Activated T-cell treated with anti-CD3 and anti-CD28 coated beads, Interleukin-2, amount 50 U/mL, for 4 hours (primary cell): ENCODE data around the gene MYL3. TPM values are rescaled to one million over a fixed set of nuclear protein-coding genes. Genes with fewer than 3 reads are reported as not detected.

Experiments used
- ATAC-seq, 2 donors: fragments of 200-7000 bp; cut with Tn5 transposase; one replicate each; pipeline ENCODE4 v1.10.0; 2021
- DNase-seq: peaks from one replicate; pipeline ENCODE4 v3.0.0-alpha.2; 2020
- H3K27me3 Mint-ChIP-seq: one replicate; pipeline ENCODE4 v1.8.0; 2021; ENCODE audit warnings: low read depth, mixed read lengths
- H3K36me3 Mint-ChIP-seq: one replicate; pipeline ENCODE4 v1.8.0; 2022; ENCODE audit warnings: mixed read lengths; ENCODE audit not compliant: insufficient read depth
- H3K4me1 Mint-ChIP-seq: one replicate; pipeline ENCODE4 v1.8.0; 2021; ENCODE audit warnings: low read depth, mixed read lengths
- H3K4me3 Mint-ChIP-seq: one replicate; pipeline ENCODE4 v1.8.0; 2021; ENCODE audit warnings: mild to moderate bottlenecking, moderate library complexity, mixed read lengths
- H3K9me3 Mint-ChIP-seq: one replicate; pipeline ENCODE4 v1.8.0; 2021; ENCODE audit warnings: mixed read lengths
- total RNA-seq, 3 donors: library from RNA; stranded (reverse); gene quantifications; one replicate each; pipeline ENCODE4 v1.2.1, GENCODE V29; 2021

MYL3 gene
- total RNA-seq, 3 donors from 2014 or later = not detected

- DNase-seq (no peak), ATAC-seq (peak; percentile 25 to 29)
- Mint-ChIP-seq H3K4me3 (peak overlapping the region; percentile 72), H3K9me3 (no peaks in the 10 kb centered on the region), H3K27me3 (peaks cover 48% of the 10 kb centered on the region), H3K4me1 (peaks cover 3% of the 10 kb centered on the region), H3K36me3 (no peaks in the 10 kb centered on the region)
These were observed 19.3 kb upstream of the MYL3 start for GRCh38 chr3:46882377-46883053.

- Mint-ChIP-seq H3K36me3 (no peaks in the 10 kb centered on the region), H3K4me3 (peak overlapping the region; percentile 56), H3K27me3 (peaks cover 48% of the 10 kb centered on the region), H3K9me3 (no peaks in the 10 kb centered on the region), H3K4me1 (peaks cover 3% of the 10 kb centered on the region)
- DNase-seq (peak; percentile 14), ATAC-seq (peak; percentile 34 to 38)
These were observed 18.5 kb upstream of the MYL3 start for GRCh38 chr3:46881596-46882376.

GRCh38 chr3:46880884-46881595, 17.8 kb upstream of the MYL3 start:
- H3K27me3 Mint-ChIP-seq = peaks cover 48% of the 10 kb centered on the region

GRCh38 chr3:46878781-46879436, 15.7 kb upstream of the MYL3 start:
- no peak for ATAC-seq
- DNase-seq = no peak

More at GRCh38 chr3:46880884-46881595, 17.8 kb upstream of the MYL3 start:
- H3K9me3 Mint-ChIP-seq = no peaks in the 10 kb centered on the region
- no peak overlapping the region for H3K4me3 Mint-ChIP-seq
- H3K4me1 Mint-ChIP-seq = peaks cover 3% of the 10 kb centered on the region
- DNase-seq = no peak
- no peaks in the 10 kb centered on the region for H3K36me3 Mint-ChIP-seq
- ATAC-seq = no peak

GRCh38 chr3:46877406-46878125, 14.3 kb upstream of the MYL3 start, which contains the start of gene PTH1R:
TSS of gene PTH1R (plus strand) at chr3:46877721. CDS start at chr3:46883560, 5,839 bp downstream.
- no peak for ATAC-seq
- H3K9me3 Mint-ChIP-seq = no peaks in the 10 kb centered on the region

More at GRCh38 chr3:46878781-46879436, 15.7 kb upstream of the MYL3 start:
- peaks cover 5% of the 10 kb centered on the region for H3K4me1 Mint-ChIP-seq
- no peak overlapping the region for H3K4me3 Mint-ChIP-seq
- no peaks in the 10 kb centered on the region for H3K36me3 Mint-ChIP-seq
- H3K9me3 Mint-ChIP-seq = no peaks in the 10 kb centered on the region
- peaks cover 34% of the 10 kb centered on the region for H3K27me3 Mint-ChIP-seq

GRCh38 chr3:46876313-46877300, 13.4 kb upstream of the MYL3 start:
- H3K9me3 Mint-ChIP-seq = no peaks in the 10 kb centered on the region
- ATAC-seq = no peak
- no peak for DNase-seq
- H3K4me1 Mint-ChIP-seq = peaks cover 5% of the 10 kb centered on the region
- no peaks in the 10 kb centered on the region for H3K36me3 Mint-ChIP-seq
- H3K27me3 Mint-ChIP-seq = peaks cover 27% of the 10 kb centered on the region
- no peak overlapping the region for H3K4me3 Mint-ChIP-seq

More at GRCh38 chr3:46877406-46878125, 14.3 kb upstream of the MYL3 start, which contains the start of gene PTH1R:
- H3K4me3 Mint-ChIP-seq = no peak within 1 kb of the TSS
- no peak for DNase-seq
- no peaks in the 10 kb centered on the region for H3K36me3 Mint-ChIP-seq
- H3K4me1 Mint-ChIP-seq = peaks cover 5% of the 10 kb centered on the region
- peaks cover 30% of the 10 kb centered on the region for H3K27me3 Mint-ChIP-seq

GRCh38 chr3:46875560-46875959, 12.3 kb upstream of the MYL3 start:
- Mint-ChIP-seq H3K4me3 (no peak overlapping the region), H3K36me3 (no peaks in the 10 kb centered on the region), H3K9me3 (no peaks in the 10 kb centered on the region), H3K4me1 (peaks cover 4% of the 10 kb centered on the region), H3K27me3 (peaks cover 24% of the 10 kb centered on the region)
- DNase-seq (no peak), ATAC-seq (no peak)

- H3K4me3 Mint-ChIP-seq = no peak overlapping the region
- no peaks in the 10 kb centered on the region for H3K9me3 Mint-ChIP-seq
- no peak for DNase-seq
- H3K4me1 Mint-ChIP-seq = peaks cover 2% of the 10 kb centered on the region
- no peak for ATAC-seq
- peaks cover 13% of the 10 kb centered on the region for H3K27me3 Mint-ChIP-seq
- H3K36me3 Mint-ChIP-seq = no peaks in the 10 kb centered on the region
These were observed 11.2 kb upstream of the MYL3 start for GRCh38 chr3:46874430-46874829.

- Mint-ChIP-seq H3K4me1 (peaks cover 2% of the 10 kb centered on the region), H3K27me3 (peaks cover 12% of the 10 kb centered on the region), H3K36me3 (no peaks in the 10 kb centered on the region), H3K9me3 (no peaks in the 10 kb centered on the region), H3K4me3 (no peak overlapping the region)
- DNase-seq (no peak), ATAC-seq (no peak)
These were observed 10.3 kb upstream of the MYL3 start for GRCh38 chr3:46873521-46873920.

GRCh38 chr3:46871222-46871621, 8.0 kb upstream of the MYL3 start:
- no peak for DNase-seq
- Mint-ChIP-seq H3K36me3 (no peaks in the 10 kb centered on the region), H3K9me3 (no peaks in the 10 kb centered on the region), H3K4me1 (peaks cover 2% of the 10 kb centered on the region), H3K4me3 (no peak overlapping the region), H3K27me3 (peaks cover 12% of the 10 kb centered on the region)
- ATAC-seq = no peak

- Mint-ChIP-seq H3K36me3 (no peaks in the 10 kb centered on the region), H3K27me3 (peaks cover 12% of the 10 kb centered on the region), H3K4me3 (no peak overlapping the region), H3K4me1 (peaks cover 2% of the 10 kb centered on the region), H3K9me3 (no peaks in the 10 kb centered on the region)
- DNase-seq (no peak), ATAC-seq (no peak)
These were observed 7.4 kb upstream of the MYL3 start for GRCh38 chr3:46870651-46871050.

GRCh38 chr3:46869440-46869839, 6.2 kb upstream of the MYL3 start:
- peaks cover 12% of the 10 kb centered on the region for H3K27me3 Mint-ChIP-seq
- ATAC-seq (no peak), DNase-seq (no peak)
- no peaks in the 10 kb centered on the region for H3K36me3 Mint-ChIP-seq
- peaks cover 2% of the 10 kb centered on the region for H3K4me1 Mint-ChIP-seq
- H3K4me3 Mint-ChIP-seq = no peak overlapping the region
- H3K9me3 Mint-ChIP-seq = no peaks in the 10 kb centered on the region
